Retinal pigment epithelial cell (primary cell): Measurements from ENCODE around the gene EPB41L4A.

Source experiments
- DNase-seq: peaks from one replicate; pipeline ENCODE4 v3.0.0-alpha.2; 2010; ENCODE audit warnings: low read depth
- H3K4me3 ChIP-seq: 2 replicates; pipeline ENCODE4 v1.5.1; 2011; ENCODE audit warnings: mild to moderate bottlenecking, low read length, control low read depth, moderate library complexity
- CTCF ChIP-seq: conservative IDR thresholded peaks from 2 replicates; pipeline ENCODE4 v1.5.1; 2011; ENCODE audit warnings: low read depth, low read length, control low read depth, inconsistent platforms

Gene EPB41L4A

GRCh38 chr5:112163435-112163834, 255.6 kb downstream of the EPB41L4A start:
- no peak for DNase-seq
- H3K4me3 ChIP-seq, result no peak overlapping the region
- TF ChIP-seq CTCF, result no peak

GRCh38 chr5:112161392-112161748, 257.7 kb downstream of the EPB41L4A start:
- DNase-seq, result no peak
- no peak for TF ChIP-seq CTCF
- H3K4me3 ChIP-seq, result peak overlapping the region; percentile 85

GRCh38 chr5:112160652-112161391, 258.3 kb downstream of the EPB41L4A start:
- peak; percentile 62 for DNase-seq
- TF ChIP-seq CTCF, result peak; percentile 99
- peak overlapping the region; percentile 85 for H3K4me3 ChIP-seq

- DNase-seq, result no peak
- no peak overlapping the region for H3K4me3 ChIP-seq
- TF ChIP-seq CTCF, result no peak
Measured at GRCh38 chr5:112159435-112159834, 259.6 kb downstream of the EPB41L4A start.

- DNase-seq, result no peak
- no peak for TF ChIP-seq CTCF
- H3K4me3 ChIP-seq, result no peak overlapping the region
Measured at GRCh38 chr5:112156211-112156610, 262.9 kb downstream of the EPB41L4A start.

- TF ChIP-seq CTCF, result no peak
- H3K4me3 ChIP-seq, result no peak overlapping the region
- no peak for DNase-seq
Measured at GRCh38 chr5:112154940-112155686, 264.0 kb downstream of the EPB41L4A start.

- TF ChIP-seq CTCF, result no peak
- H3K4me3 ChIP-seq, result no peak overlapping the region
Measured at GRCh38 chr5:112149727-112150126, 269.4 kb downstream of the EPB41L4A start.

More at GRCh38 chr5:112149727-112150126, 269.4 kb downstream of the EPB41L4A start:
- no peak for DNase-seq
